Esophagus muscularis mucosa (tissue), 4 donors: ENCODE measurements around the gene ATP5ME. TPM values are rescaled to one million over a fixed set of nuclear protein-coding genes. Genes with fewer than 3 reads are reported as not detected.

ENCODE experiments used
- DNase-seq: peaks from one replicate; pipeline ENCODE4 v3.0.0-alpha.2; 2017; ENCODE audit errors: extremely low spot score
- H3K27ac ChIP-seq, 4 donors: fragments of 200-600 bp; sonication (generic); replicated peaks in 1 of 4; 1 replicate in 3 of 4; 2 replicates in 1 of 4; pipeline ENCODE4 v1.5.1; 2016 to 2019; ENCODE audit warnings: mild to moderate bottlenecking in 1 of 4
- H3K27me3 ChIP-seq, 4 donors: fragments of 200-600 bp; sonication (generic); one replicate each; pipeline versions ENCODE4 v1.5.1 to v1.6.0; 2016 to 2019
- H3K36me3 ChIP-seq, 4 donors: fragments of 200-600 bp; sonication (generic); one replicate each; pipeline ENCODE4 v1.5.1; 2016 to 2019
- H3K4me1 ChIP-seq, 4 donors: fragments of 200-600 bp; sonication (generic); one replicate each; pipeline ENCODE4 v1.5.1; 2016 to 2019
- H3K4me3 ChIP-seq, 4 donors: fragments of 200-600 bp; sonication (generic); 1 replicate in 2 of 4; 2 replicates in 2 of 4; pipeline ENCODE4 v1.5.1; 2016 to 2019; ENCODE audit warnings: mild to moderate bottlenecking in 4 of 4, moderate library complexity in 1 of 4
- H3K9me3 ChIP-seq, 4 donors: fragments of 200-600 bp; sonication (generic); 1 replicate in 3 of 4; 2 replicates in 1 of 4; pipeline ENCODE4 v1.5.1; 2016 to 2019
- CTCF ChIP-seq, 3 experiments: fragments of 200-600 bp in 2 of 3; fragments of 450-650 bp in 1 of 3; sonication (generic) in 2 of 3; IDR thresholded peaks; one replicate each; pipeline ENCODE4 v1.5.1; 2017 to 2019; ENCODE audit warnings: antibody characterized with exemption in 3 of 3, mild to moderate bottlenecking in 2 of 3, moderate library complexity in 1 of 3
- EP300 ChIP-seq: sonication (generic); formaldehyde crosslinking; IDR thresholded peaks from one replicate; pipeline ENCODE4 v1.6.1; 2017; ENCODE audit warnings: antibody characterized with exemption
- POLR2A ChIP-seq: fragments of 450-650 bp; IDR thresholded peaks from one replicate; pipeline ENCODE4 v1.6.1; 2017; ENCODE audit warnings: antibody characterized with exemption, moderate library complexity, mild to moderate bottlenecking, low read depth
- POLR2AphosphoS5 ChIP-seq, 2 donors: sonication (generic); formaldehyde crosslinking; IDR thresholded peaks; one replicate each; pipeline ENCODE4 v1.6.1; 2017; ENCODE audit warnings: antibody characterized with exemption in 2 of 2
- WGBS: methylation state at CpG from one replicate; pipeline ENCODE4 v1.1.5; 2018; 5-methylcytosine and 5-hydroxymethylcytosine counted together
- intact Hi-C: fragments of 100-400 bp; cut with DNase I; formaldehyde crosslinking; loops from one replicate; pipeline ENCODE4 v1.15.1; 2023
- total RNA-seq, 4 donors: library from RNA; depleted of rRNA; stranded (reverse); fragments of >200 nt; gene quantifications; one replicate each; pipeline versions ENCODE4 v1.1.0 to v1.2.1, GENCODE V29; 2016

ATP5ME gene
- total RNA-seq, 4 donors from 2014 or later: 111 to 224 (median 154) TPM

GRCh38 chr4:686413-687040 lies 12.5 kb upstream of the ATP5ME start:
- 89% methylated on average over 10 of the region's 31 CpGs for WGBS
- intact Hi-C loops: no loop called here

GRCh38 chr4:685679-686412 lies 11.8 kb upstream of the ATP5ME start:
- peaks cover 0 to 34% (median 0%) of the 10 kb centered on the region in 4 donors for H3K27me3 ChIP-seq
- no peak overlapping the region for H3K4me3 ChIP-seq
- TF ChIP-seq POLR2AphosphoS5 (IDR thresholded peaks at IDR 0.05) (no peak), EP300 (no peak), CTCF (IDR thresholded peaks at IDR 0.05) (no peak), POLR2A (no peak)
- H3K27ac ChIP-seq: no peak overlapping the region
- intact Hi-C loops: no loop called here
- peaks cover 0 to 11% (median 5%) of the 10 kb centered on the region in 4 donors for H3K36me3 ChIP-seq
- peaks cover 47 to 62% (median 52%) of the 10 kb centered on the region in 4 donors for H3K4me1 ChIP-seq
- no peak for DNase-seq
- H3K9me3 ChIP-seq: no peaks in the 10 kb centered on the region
- 85% methylated on average over 6 of the region's 37 CpGs for WGBS

More at GRCh38 chr4:686413-687040, 12.5 kb upstream of the ATP5ME start:
- Histone ChIP-seq H3K27me3 (peaks cover 0 to 30% (median 0%) of the 10 kb centered on the region in 4 donors), H3K27ac (peak overlapping the region; percentile 55 to 83 (median 74)), H3K9me3 (no peaks in the 10 kb centered on the region), H3K4me3 (no peak overlapping the region), H3K36me3 (peaks cover 0 to 11% (median 5%) of the 10 kb centered on the region in 4 donors), H3K4me1 (peaks cover 43 to 57% (median 46%) of the 10 kb centered on the region in 4 donors)
- no peak for TF ChIP-seq POLR2A
- DNase-seq: no peak

- intact Hi-C loops: no loop called here
- peaks cover 0 to 45% (median 0%) of the 10 kb centered on the region in 4 donors for H3K27me3 ChIP-seq
- no peak overlapping the region for H3K27ac ChIP-seq
- peaks cover 52 to 67% (median 57%) of the 10 kb centered on the region in 4 donors for H3K4me1 ChIP-seq
- TF ChIP-seq CTCF (IDR thresholded peaks at IDR 0.05) (no peak), POLR2A (no peak), POLR2AphosphoS5 (IDR thresholded peaks at IDR 0.05) (no peak), EP300 (no peak)
- H3K9me3 ChIP-seq: no peaks in the 10 kb centered on the region
- H3K36me3 ChIP-seq: peaks cover 0 to 11% (median 5%) of the 10 kb centered on the region in 4 donors
- no peak for DNase-seq
- no peak overlapping the region for H3K4me3 ChIP-seq
- 64% methylated on average over 16 of the region's 21 CpGs for WGBS
Measured at GRCh38 chr4:684623-685327, 10.7 kb upstream of the ATP5ME start.

- Histone ChIP-seq H3K9me3 (no peaks in the 10 kb centered on the region), H3K4me3 (no peak overlapping the region), H3K4me1 (peaks cover 45 to 60% (median 50%) of the 10 kb centered on the region in 4 donors), H3K36me3 (peaks cover 0 to 11% (median 5%) of the 10 kb centered on the region in 4 donors), H3K27me3 (peaks cover 0 to 47% (median 0%) of the 10 kb centered on the region in 4 donors), H3K27ac (no peak overlapping the region)
- no peak for TF ChIP-seq POLR2AphosphoS5 (IDR thresholded peaks at IDR 0.05)
- no peak for TF ChIP-seq POLR2A
- TF ChIP-seq CTCF (IDR thresholded peaks at IDR 0.05): peak; percentile 36 to 66 (median 42)
- no peak for TF ChIP-seq EP300
- WGBS: 26% methylated on average over 10 of the region's 19 CpGs
- no peak for DNase-seq
- intact Hi-C loops: no loop called here
Measured at GRCh38 chr4:683982-684622, 10.0 kb upstream of the ATP5ME start.
